Activated CD8-positive, alpha-beta T cell treated with anti-CD3 and anti-CD28 coated beads for 36 hours (primary cell): ENCODE data around the gene USP36. TPM values are rescaled to one million over a fixed set of nuclear protein-coding genes. Genes with fewer than 3 reads are reported as not detected.

ENCODE experiments used
- ATAC-seq: fragments of 200-7000 bp; cut with Tn5 transposase; one replicate; pipeline ENCODE4 v1.10.0; 2021; ENCODE audit warnings: mild to moderate bottlenecking, moderate library complexity
- CTCF ChIA-PET: fragments of 350-600 bp; sonication (Branson Sonifier 250); formaldehyde crosslinking; loops from one replicate; lab custom pipeline; 2021; ENCODE audit warnings: antibody characterized with exemption; lab: Charles Lee
- POLR2A ChIA-PET: fragments of 350-600 bp; sonication (Branson Sonifier 250); formaldehyde crosslinking; loops from one replicate; lab custom pipeline; 2021; ENCODE audit warnings: antibody characterized with exemption; lab: Charles Lee
- DNase-seq: peaks from one replicate; pipeline ENCODE4 v3.0.0-alpha.2; 2020
- H3K27ac Mint-ChIP-seq: one replicate; pipeline ENCODE4 v1.8.0; 2021; ENCODE audit warnings: mild to moderate bottlenecking, mixed read lengths
- H3K27me3 Mint-ChIP-seq: one replicate; pipeline ENCODE4 v1.8.0; 2021; ENCODE audit warnings: mixed read lengths
- H3K36me3 Mint-ChIP-seq: one replicate; pipeline ENCODE4 v1.8.0; 2021; ENCODE audit warnings: low read depth, mixed read lengths
- H3K4me1 Mint-ChIP-seq: one replicate; pipeline ENCODE4 v1.8.0; 2021; ENCODE audit warnings: low read depth, mixed read lengths
- H3K4me3 Mint-ChIP-seq: one replicate; pipeline ENCODE4 v1.8.0; 2021; ENCODE audit warnings: mild to moderate bottlenecking, moderate library complexity, mixed read lengths
- H3K9me3 Mint-ChIP-seq: one replicate; pipeline ENCODE4 v1.8.0; 2021; ENCODE audit warnings: mixed read lengths
- CTCF ChIP-seq: fragments of 200-600 bp; IDR thresholded peaks from one replicate; pipeline ENCODE4 v1.8.0; 2022; ENCODE audit warnings: antibody characterized with exemption, mild to moderate bottlenecking
- intact Hi-C: fragments of 100-400 bp; cut with micrococcal nuclease; formaldehyde crosslinking; loops from one replicate; pipeline ENCODE4 v1.10.0; 2022
- total RNA-seq, 2 experiments: library from RNA; stranded (reverse); gene quantifications; one replicate each; pipeline ENCODE4 v1.2.3, GENCODE V29; 2021

The USP36 gene
- total RNA-seq, 2 experiments from 2014 or later, result 86.3 to 93.2 TPM

GRCh38 chr17:78746263-78746948 is 94.2 kb downstream of the USP36 start:
- Mint-ChIP-seq H3K36me3 (peaks cover 17% of the 10 kb centered on the region), H3K4me3 (no peak overlapping the region), H3K27ac (peak overlapping the region; percentile 99), H3K9me3 (no peaks in the 10 kb centered on the region), H3K4me1 (peaks cover 91% of the 10 kb centered on the region), H3K27me3 (no peaks in the 10 kb centered on the region)
- ChIA-PET POLR2A (interaction anchor here (0.5 to 4.0 kb wide), 7 partner anchors 23 to 237 kb away, joined by 3 to 22 read pairs (median 3); partner anchors contain the start of gene CYTH1), CTCF (interaction anchor here (0.7 to 3.4 kb wide), 15 partner anchors 9 to 73 kb away, joined by 3 to 31 read pairs (median 5); no protein-coding TSS in a partner anchor)
- DNase-seq (no peak), ATAC-seq (no peak)
- no peak for TF ChIP-seq CTCF
- intact Hi-C loops, result loop anchor here (5.0 kb wide), 2 partner anchors 39 to 71 kb away; no protein-coding TSS in a partner anchor

Other genes starting within 250 kb of the USP36 start
- gene CYTH1, start 58.5 kb downstream of the USP36 start, total RNA-seq, result 10 to 100 TPM; 95.1 to 96.0 TPM
- gene CEP295NL, start 62.4 kb upstream of the USP36 start, total RNA-seq, result under 1 TPM in 1 of 2 experiments, not detected in 1; 0.18 TPM
- 1 to 10 TPM; 2.4 to 2.5 TPM for gene TIMP2, start 84.6 kb upstream of the USP36 start, total RNA-seq
- gene LGALS3BP, start 139.1 kb upstream of the USP36 start, total RNA-seq, result 10 to 100 TPM; 41.4 to 50.8 TPM
- gene CANT1, start 168.9 kb upstream of the USP36 start, total RNA-seq, result 10 to 100 TPM; 41.4 to 48.2 TPM
- under 1 TPM; 0.13 to 0.14 TPM for gene C1QTNF1, start 183.4 kb upstream of the USP36 start, total RNA-seq
- 10 to 100 TPM; 41.3 to 41.8 TPM for gene ENGASE, start 234.0 kb upstream of the USP36 start, total RNA-seq